ENCODE results near the gene ATP9A. TPM values are rescaled to one million over a fixed set of nuclear protein-coding genes. Genes with fewer than 3 reads are reported as not detected.

ATP9A gene
- total RNA-seq, 1 experiment from 2014 or later, result 12.1 TPM

DNA sequence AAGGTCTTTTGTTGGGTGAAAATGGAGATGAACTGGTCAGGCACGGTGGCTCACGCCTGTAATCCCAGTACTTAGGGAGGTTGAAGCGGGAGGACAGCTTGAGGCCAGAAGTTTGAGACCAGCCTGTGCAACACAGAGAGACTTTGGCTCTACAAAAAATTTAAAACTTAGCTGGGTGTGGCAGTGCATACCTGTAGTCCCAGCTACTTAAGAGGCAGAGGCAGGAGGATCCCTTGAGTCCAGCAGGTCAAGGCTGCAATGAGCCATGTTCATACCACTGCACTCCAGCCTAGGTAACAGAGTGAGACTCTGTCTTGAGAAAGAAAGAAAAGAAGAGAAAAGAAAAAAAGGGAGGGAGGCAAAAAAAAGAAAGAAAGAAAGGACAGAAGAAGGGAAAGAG lies 134.8 kb downstream of the ATP9A start:
- Histone ChIP-seq H3K79me1 (ENCODE audit: insufficient read depth, low read depth, low read length, poor library complexity, severe bottlenecking) (no peaks in the 10 kb centered on the region), H2BK15ac (ENCODE audit: low read depth, low read length) (no peak overlapping the region), H3K4me2 (ENCODE audit: insufficient read depth, insufficient read length, low read length) (no peak overlapping the region), H4K8ac (replicated peaks; ENCODE audit: insufficient read length, low read depth, low read length) (no peak overlapping the region), H2BK20ac (ENCODE audit: low read depth, low read length, poor library complexity, severe bottlenecking) (no peak overlapping the region), H3K23ac (ENCODE audit: insufficient read length, low read depth, low read length) (no peak overlapping the region), H3K14ac (ENCODE audit: insufficient read depth, low read length) (no peak overlapping the region), H2BK12ac (ENCODE audit: insufficient read length, low read depth, low read length) (no peak overlapping the region), H3K4me1 (ENCODE audit: insufficient read depth, low read length) (no peaks in the 10 kb centered on the region), H3K27ac (ENCODE audit: insufficient read length, low read depth, low read length) (no peak overlapping the region), H3K56ac (ENCODE audit: insufficient read length, low read depth, low read length) (no peak overlapping the region), H2AFZ (ENCODE audit: low read length) (no peak overlapping the region), H3K9ac (ENCODE audit: extremely low read depth, insufficient read length, low read length) (no peak overlapping the region), H4K91ac (ENCODE audit: insufficient read length, low read depth, low read length) (no peak overlapping the region), H3K18ac (ENCODE audit: insufficient read length, low read depth, low read length) (no peak overlapping the region), H2BK5ac (ENCODE audit: insufficient read length, low read length) (no peak overlapping the region), H2AK5ac (ENCODE audit: insufficient read length, low read length) (no peak overlapping the region), H3K79me2 (ENCODE audit: insufficient read depth, low read length) (no peaks in the 10 kb centered on the region), H3K27me3 (ENCODE audit: insufficient read depth, low read length) (no peaks in the 10 kb centered on the region), H4K20me1 (ENCODE audit: control insufficient read depth, insufficient read depth, insufficient read length) (no peaks in the 10 kb centered on the region), H3K23me2 (ENCODE audit: insufficient read length, low read depth, low read length, poor library complexity, severe bottlenecking) (no peaks in the 10 kb centered on the region), H2BK120ac (ENCODE audit: low read depth, low read length, poor library complexity, severe bottlenecking) (no peak overlapping the region), H3K4ac (ENCODE audit: low read depth, low read length) (no peak overlapping the region), H3K9me3 (ENCODE audit: control insufficient read depth, low read depth, low read length) (no peaks in the 10 kb centered on the region), H3T11ph (ENCODE audit: low read length) (no peak overlapping the region), H4K5ac (ENCODE audit: insufficient read length, low read depth, low read length) (no peak overlapping the region)
- TF ChIP-seq CTCF (conservative IDR thresholded peaks at IDR 0.05), result no peak
- WGBS (ENCODE audit: extremely low coverage, insufficient read length, low lambda C conversion rate), result no CpG with 5 or more reads among the region's 3 CpGs
- H3K4me3 Mint-ChIP-seq, result no peak overlapping the region
- no peaks in the 10 kb centered on the region for H3K4me1 Mint-ChIP-seq
- no peak for DNase-seq
- H3K27me3 Mint-ChIP-seq (ENCODE audit: low read depth), result no peaks in the 10 kb centered on the region; the same call in 1 of the 2 replicates
- H3K36me3 Mint-ChIP-seq (ENCODE audit: insufficient read depth in 1 of 3, low read depth in 3 of 3), result no peaks in the 10 kb centered on the region; a peak in 2 of 7 replicates
- peak overlapping the region in 1 of 3 experiments; percentile 6; a peak in 1 of 7 replicates for H3K27ac Mint-ChIP-seq
- H3K9me3 Mint-ChIP-seq, result no peaks in the 10 kb centered on the region

All from H9 (cell line).